Adipose tissue (tissue), 3 donors: ENCODE measurements around the gene DDX39A. TPM values are rescaled to one million over a fixed set of nuclear protein-coding genes. Genes with fewer than 3 reads are reported as not detected.
"Not testable (repeated sequence)": the region's sequence is repeated elsewhere in the genome, so short reads cannot be mapped to it uniquely, and the experiment has no call there.

Source experiments
- H3K27ac ChIP-seq: one replicate; pipeline ENCODE4 v1.5.1; 2013; ENCODE audit warnings: low read depth, low read length
- WGBS, 3 donors: extraction: QIAGEN DNeasy Blood & Tissue Kit; methylation state at CpG; one replicate each; pipeline ENCODE4 v1.1.7; 2013; 5-methylcytosine and 5-hydroxymethylcytosine counted together
- polyA plus RNA-seq, 3 donors: library from polyadenylated mRNA; stranded (reverse); fragments of 200-250 nt; gene quantifications; one replicate each; pipeline ENCODE4 v1.2.3, GENCODE V29; 2013
- donor health status: healthy with polysubstance abuse.
- donor health status: Bipolar disorder and iron deficiency.
- donor health status: healthy.

DDX39A gene
- polyA plus RNA-seq, 3 donors, result 27.3 to 76.8 (median 65.3) TPM

DNA sequence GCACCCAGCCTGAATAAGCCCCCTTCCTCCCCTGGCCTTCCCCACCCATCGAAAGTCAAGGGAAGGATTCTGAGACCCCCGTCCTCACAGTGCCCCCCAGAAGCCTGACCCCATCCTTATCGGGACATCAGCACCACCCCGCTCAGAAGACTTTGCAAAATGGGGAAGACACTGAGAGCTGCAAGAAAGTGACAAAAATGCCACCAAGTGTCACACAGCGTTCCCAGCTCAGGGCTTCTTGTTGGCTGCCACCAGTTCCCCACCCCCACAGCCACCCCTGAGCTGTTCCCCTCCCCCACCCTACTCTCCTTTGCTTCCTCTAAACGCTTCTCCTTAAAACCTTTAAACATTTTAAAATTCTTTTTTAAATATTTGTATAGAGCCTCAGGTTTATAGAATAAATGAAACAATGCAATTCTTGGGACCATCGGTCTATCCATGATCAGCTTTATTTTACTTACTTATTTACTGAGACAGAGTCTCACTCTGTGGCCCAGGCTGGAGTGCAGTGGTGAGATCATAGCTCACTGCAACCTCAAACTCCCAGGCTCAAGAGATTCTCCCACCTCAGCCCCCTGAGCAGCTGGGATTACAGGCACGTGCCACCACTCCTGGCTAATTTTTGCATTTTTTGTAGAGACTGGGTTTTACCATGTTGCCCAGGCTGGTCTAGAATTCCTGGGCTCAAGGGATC lies 46.6 kb downstream of the DDX39A start:
- not testable (repeated sequence) for H3K27ac ChIP-seq
- WGBS, 3 donors, result 57 to 69% (median 62%) methylated on average over 6 to 7 of the region's 8 CpGs

DNA sequence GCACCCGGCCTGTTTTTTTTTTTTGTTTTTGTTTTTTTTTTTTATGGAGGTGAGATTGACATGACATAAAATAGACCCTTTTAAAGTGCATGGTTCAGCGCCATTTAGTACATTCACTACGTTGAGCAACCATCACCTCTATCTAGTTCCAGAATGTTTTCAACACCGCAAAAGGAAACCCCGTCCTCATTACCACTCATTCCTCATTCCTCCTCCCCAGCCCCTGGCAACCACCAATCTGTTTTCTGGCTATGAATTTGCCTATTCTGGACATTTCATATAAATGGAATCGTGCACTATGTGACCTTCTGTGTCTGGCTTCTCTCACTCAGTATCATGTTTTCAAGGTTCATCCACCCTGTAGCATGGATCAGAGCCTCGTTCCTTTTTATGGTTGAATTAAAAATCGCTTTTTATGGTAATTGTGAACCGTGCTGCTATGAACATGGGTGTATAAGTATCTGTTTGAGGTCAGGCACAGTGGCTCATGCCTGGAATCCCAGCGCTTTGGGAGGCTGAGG lies 47.8 kb downstream of the DDX39A start:
- H3K27ac ChIP-seq, result no peak overlapping the region
- WGBS, 3 donors, result 71 to 75% (median 74%) methylated on average over 10 of the region's 10 CpGs

DNA sequence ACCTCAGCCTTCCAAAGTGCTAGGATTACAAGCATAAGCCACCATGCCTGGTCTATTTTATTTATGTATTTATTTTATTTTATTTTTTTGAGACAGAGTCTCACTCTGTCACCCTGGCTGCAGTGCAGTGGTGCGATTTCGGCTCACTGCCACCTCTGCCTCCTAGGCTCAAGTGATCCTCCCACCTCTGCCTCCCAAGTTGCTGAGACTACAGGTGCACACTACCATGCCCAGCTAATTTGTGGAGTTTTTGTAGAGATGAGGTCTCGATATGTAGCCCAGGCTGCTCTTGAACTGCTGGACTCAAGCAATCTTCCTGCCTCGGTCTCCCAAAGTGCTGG lies 48.2 kb downstream of the DDX39A start:
- H3K27ac ChIP-seq, result no peak overlapping the region
- WGBS, 3 donors, result 91 to 99% (median 95%) methylated on average over 4 of the region's 4 CpGs

DNA sequence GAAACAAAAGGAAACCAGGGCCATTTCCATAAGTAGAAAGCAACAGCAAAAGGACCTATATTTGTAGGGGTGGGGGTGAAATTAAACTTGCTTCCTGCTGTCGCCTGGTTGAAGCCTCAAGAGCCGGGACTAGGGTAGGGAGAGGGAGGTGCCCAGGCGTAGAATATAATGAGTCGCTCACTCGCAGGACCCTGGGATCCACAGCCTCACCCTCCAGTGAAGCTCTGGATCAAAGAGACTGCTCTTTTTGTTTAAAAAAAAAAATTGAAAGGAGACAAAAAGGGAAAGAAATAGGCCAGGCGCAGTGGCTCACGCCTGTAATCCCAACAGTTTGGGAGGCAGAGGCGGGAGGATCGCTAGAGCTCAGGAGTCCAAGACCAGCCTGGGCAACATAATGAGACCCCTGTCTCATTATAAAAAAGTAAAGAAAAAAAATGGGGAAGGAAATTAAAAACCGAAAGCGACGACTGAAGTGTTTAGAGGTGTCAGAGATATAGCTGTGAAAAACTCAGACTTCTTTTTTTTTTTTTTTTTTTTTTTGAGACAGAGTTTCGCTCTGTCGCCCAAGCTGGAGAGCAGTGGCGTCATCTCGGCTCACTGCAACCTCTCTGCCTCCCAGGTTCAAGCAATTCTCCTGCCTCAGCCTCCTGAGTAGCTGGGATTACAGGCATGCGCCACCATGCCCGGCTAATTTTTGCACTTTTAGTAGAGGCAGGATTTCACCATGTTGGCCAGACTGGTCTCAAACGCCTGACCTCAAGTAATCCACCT lies 48.8 kb downstream of the DDX39A start:
- 43 to 70% (median 59%) methylated on average over 18 to 19 of the region's 19 CpGs for WGBS, 3 donors
- H3K27ac ChIP-seq, result no peak overlapping the region

DNA sequence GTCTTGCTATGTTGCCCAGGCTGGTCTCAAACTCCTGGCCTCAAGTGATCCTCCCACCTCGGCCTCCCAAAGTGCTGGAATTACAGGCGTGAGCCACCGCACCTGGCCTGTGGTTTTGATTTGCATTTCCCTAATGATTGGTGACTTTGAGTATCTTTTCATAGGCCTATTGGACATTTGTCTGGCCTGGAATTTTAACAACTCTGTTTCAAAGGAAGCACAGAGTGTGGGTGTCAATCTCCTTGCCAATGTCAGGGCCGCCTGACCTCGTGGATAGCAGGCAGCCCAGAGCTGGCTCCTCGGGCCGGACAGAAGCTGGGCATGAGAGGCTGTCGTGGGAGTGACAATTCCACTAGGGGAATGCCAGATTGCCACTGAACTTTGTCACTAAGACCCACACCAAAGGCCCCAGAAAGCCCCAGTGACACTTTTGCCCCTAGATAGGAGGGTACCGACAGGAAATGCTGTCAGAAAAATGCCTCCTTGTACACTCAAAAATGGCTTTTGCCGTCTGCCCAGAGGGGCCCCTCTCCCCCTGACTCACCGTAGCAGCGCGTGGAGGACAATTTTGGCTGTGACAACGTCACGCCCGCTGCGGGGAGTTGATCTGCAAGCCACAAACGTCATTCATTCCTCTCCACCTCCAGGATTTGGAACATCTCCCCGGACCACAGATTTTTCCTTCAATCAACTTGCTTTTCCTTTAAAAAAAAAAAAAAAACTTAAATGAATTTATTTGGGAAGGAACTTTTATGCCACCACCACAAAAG lies 49.6 kb downstream of the DDX39A start:
- WGBS, 3 donors, result 41 to 57% (median 49%) methylated on average over 19 of the region's 19 CpGs
- no peak overlapping the region for H3K27ac ChIP-seq

DNA sequence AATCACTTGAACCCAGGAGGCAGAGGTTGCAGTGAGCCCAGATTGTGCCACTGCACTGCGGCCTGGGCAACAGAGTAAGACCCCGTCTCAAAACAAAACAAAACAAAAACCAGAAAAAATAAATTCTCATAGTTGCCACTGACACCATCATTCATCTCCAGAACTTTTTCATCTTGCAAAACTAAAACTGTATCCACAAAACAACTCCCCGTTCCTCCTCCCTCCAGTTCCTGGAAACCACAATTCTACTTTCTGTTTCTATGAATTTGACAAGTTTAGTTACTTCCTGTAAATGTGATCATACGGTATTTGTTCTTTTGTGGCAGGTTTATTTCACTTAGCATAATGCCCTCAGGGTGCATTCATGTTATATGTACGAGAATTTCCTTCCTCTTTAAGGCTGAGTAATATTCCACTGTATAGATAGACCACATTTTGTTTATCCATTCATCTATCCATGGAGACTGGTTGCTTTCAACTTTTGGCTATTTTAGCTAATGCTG lies 51.1 kb downstream of the DDX39A start:
- H3K27ac ChIP-seq, result no peak overlapping the region
- WGBS, 3 donors, result 42 to 74% (median 50%) methylated on average over 5 of the region's 5 CpGs

DNA sequence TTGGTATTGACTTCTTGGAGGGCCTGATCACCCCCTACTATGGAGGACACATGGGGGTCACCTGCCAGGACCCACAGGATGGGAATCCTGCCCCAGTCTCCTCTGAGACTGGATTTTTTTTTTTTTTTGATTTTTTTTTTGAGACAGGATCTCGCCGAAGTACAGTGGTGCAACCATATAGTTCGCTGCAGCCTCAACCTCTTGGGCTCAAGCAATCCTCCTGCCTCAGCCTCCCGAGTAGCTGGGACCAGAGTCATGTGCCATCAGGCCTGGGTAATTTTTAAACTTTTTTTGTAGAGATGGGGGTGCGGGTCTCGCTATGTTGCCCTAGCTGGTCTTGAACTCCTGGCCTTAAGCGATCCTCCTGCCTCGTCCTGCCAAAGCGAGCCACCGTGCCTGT lies 52.1 kb downstream of the DDX39A start:
- H3K27ac ChIP-seq, result no peak overlapping the region
- WGBS, 3 donors, result 92 to 96% (median 93%) methylated on average over 10 of the region's 10 CpGs

DNA sequence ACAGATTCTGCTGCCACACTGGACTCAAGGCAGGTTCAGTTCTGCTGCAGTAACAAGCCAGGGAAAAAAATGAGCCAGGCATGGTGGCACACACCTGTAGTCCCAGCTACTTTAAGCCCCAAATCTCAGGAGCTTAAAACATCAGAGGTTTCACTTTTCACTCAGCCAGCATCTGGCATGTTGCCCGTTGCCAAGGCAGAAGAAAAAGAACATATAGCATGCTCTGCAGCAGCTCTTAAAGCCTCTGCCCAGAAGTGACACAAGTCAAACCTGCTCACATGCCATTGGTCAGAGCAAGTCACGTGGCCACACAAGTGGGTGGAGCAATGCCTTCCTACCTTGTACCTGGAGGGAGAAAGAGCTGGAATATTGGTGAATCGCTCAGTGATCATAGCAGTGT lies 52.6 kb downstream of the DDX39A start:
- WGBS, 3 donors, result 22 to 40% (median 37%) methylated on average over 3 of the region's 3 CpGs
- no peak overlapping the region for H3K27ac ChIP-seq

DNA sequence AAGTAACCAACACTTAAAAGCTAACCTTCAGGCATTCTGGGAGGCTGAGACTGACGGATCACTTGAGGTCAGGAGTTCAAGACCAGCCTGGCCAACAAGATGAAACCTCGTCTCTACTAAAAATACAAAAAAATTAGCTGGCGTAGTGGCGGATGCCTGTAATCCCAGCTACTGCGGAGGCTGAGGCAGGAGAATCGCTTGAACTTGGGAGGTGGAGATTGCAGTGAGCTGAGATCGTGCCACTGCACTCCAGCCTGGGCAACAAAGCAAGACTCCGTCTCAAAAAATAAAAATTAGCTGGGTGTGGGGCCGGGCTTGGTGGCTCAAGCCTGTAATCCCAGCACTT lies 55.1 kb downstream of the DDX39A start:
- 63 to 70% (median 69%) methylated on average over 9 of the region's 9 CpGs for WGBS, 3 donors
- H3K27ac ChIP-seq, result not testable (repeated sequence)

DNA sequence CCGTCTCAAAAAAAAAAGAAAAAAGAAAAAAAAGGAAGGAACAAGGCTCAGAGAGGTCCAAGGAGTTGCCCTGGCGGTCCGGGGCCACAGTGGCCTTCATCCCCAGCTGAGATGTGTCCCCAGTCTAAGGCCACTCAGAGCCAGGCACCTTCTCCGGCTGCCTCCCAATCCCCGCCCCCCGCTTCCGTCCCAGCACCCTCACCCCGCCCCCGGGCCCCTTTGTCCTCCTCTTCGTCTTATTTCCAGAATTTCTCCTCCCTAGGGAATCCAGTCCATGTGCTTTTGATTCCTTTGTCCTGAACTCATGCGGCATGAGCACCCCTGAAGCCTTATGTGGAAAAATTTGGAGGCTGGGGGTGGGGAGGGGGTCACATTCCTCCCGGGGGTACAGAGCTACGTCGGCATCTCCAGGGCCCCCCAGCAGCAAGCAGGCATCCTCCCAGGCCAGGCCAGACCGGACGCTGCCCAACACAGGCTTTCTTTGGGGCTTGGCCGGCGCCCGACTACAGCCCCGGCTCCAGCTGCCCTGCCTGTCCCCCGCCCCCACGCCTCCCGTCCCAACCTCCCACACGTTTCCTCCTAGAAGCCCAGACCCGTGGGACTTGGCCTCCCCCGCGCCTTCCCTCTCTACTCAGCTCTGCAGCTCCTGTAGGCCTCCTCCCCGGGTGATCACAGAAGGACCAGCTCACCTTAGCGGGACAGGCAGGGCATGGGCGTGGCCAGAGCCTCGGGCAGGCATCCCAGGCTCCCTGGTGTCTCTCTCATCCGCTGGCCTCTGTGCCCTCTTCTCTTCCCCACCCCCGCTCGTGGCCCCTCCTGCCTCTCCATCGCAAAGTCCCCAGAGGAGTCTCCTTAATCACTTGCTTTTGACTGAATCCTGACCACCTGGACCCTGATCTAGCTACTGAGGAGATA lies 55.7 kb downstream of the DDX39A start:
- WGBS, 3 donors, result 4 to 10% (median 7%) methylated on average over 29 to 35 of the region's 35 CpGs
- H3K27ac ChIP-seq, result no peak overlapping the region

DNA sequence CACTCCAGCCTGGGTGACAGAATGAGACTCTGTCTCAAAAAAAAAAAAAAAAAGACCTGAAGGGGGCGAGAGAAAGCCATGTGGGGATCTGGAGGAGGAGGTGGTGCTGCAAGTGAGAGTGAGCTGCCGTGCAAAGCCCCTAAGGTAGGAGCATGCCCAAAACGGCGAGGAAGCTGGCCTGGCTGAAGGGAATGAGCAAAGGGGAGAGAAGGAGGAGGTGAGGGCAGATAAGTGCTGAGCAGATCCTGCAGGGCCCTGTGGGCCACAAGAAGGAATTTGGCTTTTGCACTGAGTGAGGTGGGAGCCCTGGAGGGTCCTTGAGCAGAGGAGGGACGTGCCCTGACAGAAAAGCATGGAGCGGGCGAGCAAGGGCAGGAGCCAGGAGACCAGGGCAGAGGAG lies 57.3 kb downstream of the DDX39A start:
- 58 to 67% (median 59%) methylated on average over 7 of the region's 7 CpGs for WGBS, 3 donors
- H3K27ac ChIP-seq, result no peak overlapping the region

Other genes starting within 250 kb of the DDX39A start
- 10 to 100 TPM in 2 of 3 donors, 1 to 10 TPM in 1; 5.7 to 12.3 (median 11.3) TPM for gene ADGRL1, start 213.2 kb downstream of the DDX39A start, polyA plus RNA-seq
- gene ADGRE5, start 37.9 kb downstream of the DDX39A start, polyA plus RNA-seq, result 10 to 100 TPM; 17.3 to 42.1 (median 38.6) TPM
- 10 to 100 TPM; 35.8 to 99.0 (median 66.4) TPM for gene PKN1, start 14.0 kb upstream of the DDX39A start, polyA plus RNA-seq
- 1 to 10 TPM in 1 of 3 donors, under 1 TPM in 1, not detected in 1; 0.18 to 1.9 TPM for gene PTGER1, start 56.0 kb upstream of the DDX39A start, polyA plus RNA-seq
- 10 to 100 TPM; 34.6 to 80.5 (median 53.6) TPM for gene GIPC1, start 76.8 kb upstream of the DDX39A start, polyA plus RNA-seq
- gene DNAJB1, start 99.1 kb upstream of the DDX39A start, polyA plus RNA-seq, result 100 to 1,000 TPM in 2 of 3 donors, 10 to 100 TPM in 1; 31.4 to 285 (median 166) TPM
- 100 to 1,000 TPM in 2 of 3 donors, 10 to 100 TPM in 1; 82.2 to 242 (median 129) TPM for gene TECR, start 110.3 kb upstream of the DDX39A start, polyA plus RNA-seq
- 100 to 1,000 TPM; 321 to 644 (median 417) TPM for gene NDUFB7, start 152.7 kb upstream of the DDX39A start, polyA plus RNA-seq
- gene CLEC17A, start 163.7 kb upstream of the DDX39A start, polyA plus RNA-seq, result under 1 TPM in 2 of 3 donors, not detected in 1; 0.15 TPM